Neural cell (in vitro differentiated cells): ENCODE results near the gene LSM3.

Source experiments
- EZH2 ChIP-seq: fragments of 200-600, 300-800 bp; shearing (Covaris generic), sonication (generic); IDR thresholded peaks from 2 replicates; pipeline ENCODE4 v1.6.1; 2014; ENCODE audit warnings: antibody characterized with exemption, low read length, borderline replicate concordance, mild to moderate bottlenecking; ENCODE audit not compliant: insufficient read depth, poor library complexity, severe bottlenecking
- MXI1 ChIP-seq: fragments of 450-650 bp; conservative IDR thresholded peaks from 2 replicates; pipeline ENCODE4 v1.6.1; 2014; ENCODE audit warnings: antibody characterized with exemption, mild to moderate bottlenecking; ENCODE audit not compliant: poor library complexity, severe bottlenecking
- POLR2AphosphoS5 ChIP-seq: IDR thresholded peaks from 2 replicates; pipeline ENCODE4 v1.6.1; 2012
- SMC3 ChIP-seq: fragments of 450-650 bp; conservative IDR thresholded peaks from 2 replicates; pipeline ENCODE4 v1.6.1; 2014; ENCODE audit warnings: antibody characterized with exemption, mild to moderate bottlenecking, moderate library complexity; ENCODE audit not compliant: poor library complexity
- TAF1 ChIP-seq: IDR thresholded peaks from 2 replicates; pipeline ENCODE4 v1.6.1; 2012; ENCODE audit warnings: low read depth
- TF ChIP-seq, protein P1 (sequence below): fragments of 450-650 bp; IDR thresholded peaks from 2 replicates; pipeline ENCODE4 v1.5.1; 2014; ENCODE audit warnings: antibody characterized with exemption, mild to moderate bottlenecking, moderate library complexity; ENCODE audit not compliant: poor library complexity, severe bottlenecking
- TF ChIP-seq, protein P2 (sequence below): IDR thresholded peaks from 2 replicates; pipeline ENCODE4 v1.6.1; 2012; ENCODE audit warnings: borderline replicate concordance

DNA sequence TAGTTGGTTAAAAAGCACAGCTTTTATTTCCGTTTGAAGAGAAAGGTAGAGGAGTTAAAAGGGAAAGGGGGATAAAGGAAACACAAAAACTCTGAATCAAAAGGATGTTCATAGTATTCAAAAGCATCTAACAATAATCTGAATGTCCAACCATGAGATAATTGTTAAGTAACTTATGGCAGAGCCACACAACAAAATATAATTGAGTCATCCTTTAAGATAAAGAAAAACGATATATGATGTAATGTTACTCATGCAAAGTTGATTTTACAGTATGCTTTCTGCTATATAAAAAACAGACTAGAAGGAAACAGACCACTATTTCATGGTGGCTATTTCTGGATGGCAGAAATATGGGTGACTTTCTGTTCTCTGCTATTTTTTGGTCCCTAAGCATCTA, 4.1 kb upstream of the LSM3 start:
- TF ChIP-seq POLR2AphosphoS5: no peak
- TF ChIP-seq, protein P1, sequence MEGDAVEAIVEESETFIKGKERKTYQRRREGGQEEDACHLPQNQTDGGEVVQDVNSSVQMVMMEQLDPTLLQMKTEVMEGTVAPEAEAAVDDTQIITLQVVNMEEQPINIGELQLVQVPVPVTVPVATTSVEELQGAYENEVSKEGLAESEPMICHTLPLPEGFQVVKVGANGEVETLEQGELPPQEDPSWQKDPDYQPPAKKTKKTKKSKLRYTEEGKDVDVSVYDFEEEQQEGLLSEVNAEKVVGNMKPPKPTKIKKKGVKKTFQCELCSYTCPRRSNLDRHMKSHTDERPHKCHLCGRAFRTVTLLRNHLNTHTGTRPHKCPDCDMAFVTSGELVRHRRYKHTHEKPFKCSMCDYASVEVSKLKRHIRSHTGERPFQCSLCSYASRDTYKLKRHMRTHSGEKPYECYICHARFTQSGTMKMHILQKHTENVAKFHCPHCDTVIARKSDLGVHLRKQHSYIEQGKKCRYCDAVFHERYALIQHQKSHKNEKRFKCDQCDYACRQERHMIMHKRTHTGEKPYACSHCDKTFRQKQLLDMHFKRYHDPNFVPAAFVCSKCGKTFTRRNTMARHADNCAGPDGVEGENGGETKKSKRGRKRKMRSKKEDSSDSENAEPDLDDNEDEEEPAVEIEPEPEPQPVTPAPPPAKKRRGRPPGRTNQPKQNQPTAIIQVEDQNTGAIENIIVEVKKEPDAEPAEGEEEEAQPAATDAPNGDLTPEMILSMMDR: no peak
- TF ChIP-seq MXI1: no peak
- TF ChIP-seq, protein P2, sequence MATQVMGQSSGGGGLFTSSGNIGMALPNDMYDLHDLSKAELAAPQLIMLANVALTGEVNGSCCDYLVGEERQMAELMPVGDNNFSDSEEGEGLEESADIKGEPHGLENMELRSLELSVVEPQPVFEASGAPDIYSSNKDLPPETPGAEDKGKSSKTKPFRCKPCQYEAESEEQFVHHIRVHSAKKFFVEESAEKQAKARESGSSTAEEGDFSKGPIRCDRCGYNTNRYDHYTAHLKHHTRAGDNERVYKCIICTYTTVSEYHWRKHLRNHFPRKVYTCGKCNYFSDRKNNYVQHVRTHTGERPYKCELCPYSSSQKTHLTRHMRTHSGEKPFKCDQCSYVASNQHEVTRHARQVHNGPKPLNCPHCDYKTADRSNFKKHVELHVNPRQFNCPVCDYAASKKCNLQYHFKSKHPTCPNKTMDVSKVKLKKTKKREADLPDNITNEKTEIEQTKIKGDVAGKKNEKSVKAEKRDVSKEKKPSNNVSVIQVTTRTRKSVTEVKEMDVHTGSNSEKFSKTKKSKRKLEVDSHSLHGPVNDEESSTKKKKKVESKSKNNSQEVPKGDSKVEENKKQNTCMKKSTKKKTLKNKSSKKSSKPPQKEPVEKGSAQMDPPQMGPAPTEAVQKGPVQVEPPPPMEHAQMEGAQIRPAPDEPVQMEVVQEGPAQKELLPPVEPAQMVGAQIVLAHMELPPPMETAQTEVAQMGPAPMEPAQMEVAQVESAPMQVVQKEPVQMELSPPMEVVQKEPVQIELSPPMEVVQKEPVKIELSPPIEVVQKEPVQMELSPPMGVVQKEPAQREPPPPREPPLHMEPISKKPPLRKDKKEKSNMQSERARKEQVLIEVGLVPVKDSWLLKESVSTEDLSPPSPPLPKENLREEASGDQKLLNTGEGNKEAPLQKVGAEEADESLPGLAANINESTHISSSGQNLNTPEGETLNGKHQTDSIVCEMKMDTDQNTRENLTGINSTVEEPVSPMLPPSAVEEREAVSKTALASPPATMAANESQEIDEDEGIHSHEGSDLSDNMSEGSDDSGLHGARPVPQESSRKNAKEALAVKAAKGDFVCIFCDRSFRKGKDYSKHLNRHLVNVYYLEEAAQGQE: no peak
- TF ChIP-seq EZH2: no peak
- TF ChIP-seq SMC3: no peak
- TF ChIP-seq TAF1: no peak
